NCI-H446 (cell line): ENCODE measurements around the gene SLC6A6.

Experiments
- DNase-seq, 2 experiments: peaks; one replicate each; lab custom pipeline; 2025; lab: John Stamatoyannopoulos, UW

Gene SLC6A6

DNA sequence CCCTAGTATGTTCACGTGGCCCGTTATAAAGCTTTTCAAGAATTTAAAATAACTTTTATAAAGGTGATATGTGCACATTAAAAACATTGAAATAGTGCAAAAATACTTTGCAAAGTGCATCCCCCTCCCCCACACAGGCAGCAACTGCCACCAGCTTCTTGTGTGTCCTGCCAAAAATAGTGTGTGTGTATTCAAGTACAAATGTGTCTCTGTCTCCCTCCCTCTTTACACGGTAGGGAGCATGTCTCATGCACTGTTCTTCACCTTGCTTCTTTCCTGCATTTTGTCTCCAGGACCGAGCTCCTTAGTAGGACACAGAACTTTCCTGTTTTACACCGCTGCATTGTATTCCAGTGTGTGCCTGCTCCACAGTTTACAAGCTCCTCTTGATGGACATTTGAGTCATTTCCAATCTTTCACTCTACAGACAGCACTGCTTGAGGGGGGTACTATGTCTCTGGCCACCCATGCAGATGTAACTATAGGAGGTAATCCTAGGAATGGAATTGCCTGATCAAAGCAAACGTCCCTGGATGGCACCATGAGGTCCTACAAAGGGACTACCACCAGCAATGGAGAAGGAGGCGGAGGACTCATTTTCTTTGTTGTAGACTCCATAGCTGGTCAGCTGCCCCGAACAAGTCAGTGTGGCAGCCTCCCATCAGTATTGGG, 52.4 kb downstream of the SLC6A6 start:
- no peak for DNase-seq

DNA sequence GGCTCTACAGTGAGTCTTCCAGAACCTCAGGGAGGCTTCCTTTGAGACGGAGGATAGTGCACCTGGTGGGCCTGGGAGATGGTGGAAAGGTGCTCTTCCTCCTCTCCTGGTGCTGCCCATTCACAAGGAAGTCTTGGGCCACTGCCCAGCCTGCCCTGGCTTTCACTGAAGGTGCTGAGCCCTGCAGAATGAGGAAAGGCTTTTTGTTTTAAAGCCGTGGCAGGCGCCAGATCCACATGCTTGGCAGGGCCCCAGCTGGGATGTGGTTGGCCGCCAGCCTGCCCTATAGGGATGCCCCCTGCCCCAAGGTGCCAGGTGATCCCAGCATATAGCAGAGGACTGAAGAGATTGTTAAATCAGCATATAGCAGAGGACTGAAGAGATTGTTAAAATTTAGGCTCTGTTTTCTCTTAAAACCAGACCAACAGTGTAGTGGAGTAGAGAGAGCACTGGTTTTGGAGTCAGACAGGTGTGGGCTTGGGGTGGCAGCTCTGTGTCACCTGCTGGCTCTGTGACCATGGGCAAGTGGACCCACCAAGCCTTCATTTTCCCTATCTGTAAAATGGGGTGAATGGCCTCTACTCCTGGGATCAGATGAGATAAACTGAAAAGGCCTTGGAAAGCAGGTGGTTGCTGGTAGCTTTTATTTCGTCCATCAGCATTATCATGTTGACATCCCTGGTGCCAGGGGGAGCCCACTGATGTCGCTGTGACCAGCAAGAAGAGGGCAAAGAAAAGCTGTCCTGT, 53.3 kb downstream of the SLC6A6 start:
- no peak for DNase-seq

DNA sequence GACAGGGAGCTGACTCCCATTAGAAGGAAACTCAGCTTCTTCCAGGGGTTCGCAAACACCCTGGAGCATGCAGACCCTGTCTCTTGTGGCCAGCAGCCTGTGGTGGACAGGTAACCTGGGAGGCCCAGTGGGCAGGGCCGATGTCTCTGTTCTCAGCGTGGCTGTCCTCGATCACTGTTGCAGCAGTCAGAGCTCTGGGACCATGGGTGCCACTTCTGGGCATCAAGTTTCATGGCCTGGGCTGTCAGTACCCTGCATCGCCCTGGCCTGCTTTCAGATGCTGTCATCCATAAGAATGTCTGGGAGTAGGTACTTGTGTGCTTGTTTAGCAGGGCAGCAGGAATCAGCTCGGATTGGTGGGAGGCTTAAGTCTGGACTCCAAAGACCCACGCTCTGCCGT, 54.4 kb downstream of the SLC6A6 start:
- DNase-seq, result no peak

DNA sequence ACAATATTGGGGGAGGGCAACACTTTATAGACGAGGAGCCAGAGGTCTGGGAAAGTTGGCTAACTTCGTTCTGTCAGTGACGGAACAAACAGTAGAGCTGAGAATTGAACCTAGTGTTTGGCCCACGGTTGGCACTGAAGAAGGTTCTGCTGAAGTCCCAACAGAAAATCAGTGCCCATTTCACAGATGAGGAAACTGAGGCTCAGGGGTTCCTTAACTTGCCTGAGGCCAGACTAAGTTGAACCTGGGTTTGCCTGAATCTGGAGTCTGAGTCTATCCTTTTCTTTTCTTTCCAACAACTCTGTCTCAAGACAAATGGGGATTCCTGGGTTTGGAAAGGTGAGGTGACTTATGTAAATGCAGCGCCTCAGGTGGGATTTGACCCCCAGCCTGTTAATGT, 55.1 kb downstream of the SLC6A6 start:
- no peak for DNase-seq

DNA sequence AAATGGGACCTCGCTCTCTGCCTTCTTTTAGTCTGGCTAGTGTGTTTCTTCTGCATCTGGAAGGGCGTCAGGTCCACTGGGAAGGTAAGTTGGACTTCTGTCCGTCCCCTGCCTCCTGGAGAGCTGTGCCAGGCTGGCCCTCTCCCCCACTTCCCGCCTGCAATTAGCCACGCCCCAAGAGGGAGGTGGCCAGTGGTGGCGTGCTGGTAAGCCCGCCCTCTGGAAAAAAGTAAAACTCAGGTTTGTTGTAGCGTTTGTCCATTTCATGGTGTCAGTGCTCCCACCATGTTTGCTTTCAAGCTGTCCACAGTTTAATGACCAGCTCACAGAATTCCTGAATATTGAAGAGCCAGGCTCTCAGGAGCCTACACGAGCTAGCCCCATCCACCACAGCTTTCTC, 55.6 kb downstream of the SLC6A6 start:
- DNase-seq, result no peak

DNA sequence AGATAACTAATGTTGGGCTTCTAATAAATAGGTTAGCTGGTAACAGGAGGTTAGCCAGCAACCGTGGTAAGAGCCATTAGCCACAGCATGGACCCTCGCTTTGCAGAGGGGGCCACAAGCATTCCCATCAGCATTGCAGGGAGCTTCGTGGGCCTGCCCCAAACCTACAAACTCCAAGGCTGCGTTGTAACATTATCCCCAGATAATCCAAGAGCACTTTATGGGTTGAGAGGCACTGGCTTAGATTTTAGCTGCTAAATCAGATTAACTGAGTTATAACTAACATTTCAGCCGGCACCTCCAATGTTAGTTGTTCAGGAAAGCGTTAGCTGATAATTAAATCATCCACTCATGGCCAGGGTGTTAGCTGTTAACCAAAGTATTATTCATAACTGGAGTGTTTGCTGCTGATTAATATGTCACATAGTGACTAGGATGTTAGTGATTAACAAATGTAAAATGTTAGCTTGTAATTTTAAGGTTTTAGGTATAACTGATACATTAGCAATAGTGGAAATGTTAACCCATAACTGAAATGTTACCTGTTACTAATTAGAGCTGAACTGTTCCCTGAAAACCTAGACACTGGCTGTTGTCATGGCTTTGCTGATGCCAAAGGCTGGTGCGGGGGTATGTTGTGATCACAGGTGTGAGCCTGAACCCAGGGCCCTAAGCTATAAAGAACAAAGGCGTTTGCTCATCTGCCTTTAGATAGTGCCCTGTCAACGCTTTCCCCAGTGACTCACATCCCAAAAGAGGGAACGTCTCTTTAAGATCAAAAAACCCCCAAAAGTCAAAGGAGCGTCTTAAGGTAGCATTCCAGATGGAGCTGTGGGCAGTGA, 56.2 kb downstream of the SLC6A6 start:
- no peak for DNase-seq

DNA sequence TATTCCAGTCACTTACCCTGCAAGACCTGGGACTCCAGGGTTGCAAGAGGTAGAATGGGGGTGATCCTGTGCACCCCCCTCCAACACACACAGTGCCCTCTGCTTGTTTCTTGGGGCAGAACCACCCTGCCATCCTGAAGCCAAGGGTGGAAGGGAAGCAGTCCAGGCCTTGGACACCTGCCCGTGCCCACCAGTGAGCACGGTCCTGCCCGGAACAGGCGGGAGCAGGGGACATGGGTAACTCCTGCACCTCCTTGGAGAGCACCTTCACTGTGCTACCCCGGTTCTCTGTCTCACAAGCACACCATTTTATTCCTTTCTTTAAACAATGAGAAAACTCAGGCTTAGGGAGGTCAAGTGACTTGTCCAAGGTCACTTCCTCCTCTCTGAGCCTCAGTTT, 57.0 kb downstream of the SLC6A6 start:
- no peak for DNase-seq

DNA sequence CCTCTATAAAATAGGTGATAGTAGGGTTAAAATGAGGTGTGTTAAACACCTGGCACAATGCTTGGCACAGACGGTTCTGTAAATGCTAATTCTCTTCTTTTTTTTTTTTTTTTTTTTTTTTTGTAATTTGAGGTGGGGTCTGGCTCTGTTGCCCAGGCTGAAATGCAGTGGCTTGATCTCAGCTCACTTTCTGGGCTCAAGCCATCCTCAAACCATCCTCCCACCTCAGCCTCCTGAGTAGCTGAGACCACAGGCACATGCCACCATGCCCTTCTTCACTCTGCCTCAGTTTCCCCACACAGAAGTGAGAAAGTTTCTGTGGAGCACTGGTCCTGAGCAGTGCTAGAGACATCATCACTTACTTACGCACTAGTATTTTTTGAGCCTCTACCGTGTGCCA, 57.4 kb downstream of the SLC6A6 start:
- DNase-seq, result no peak

DNA sequence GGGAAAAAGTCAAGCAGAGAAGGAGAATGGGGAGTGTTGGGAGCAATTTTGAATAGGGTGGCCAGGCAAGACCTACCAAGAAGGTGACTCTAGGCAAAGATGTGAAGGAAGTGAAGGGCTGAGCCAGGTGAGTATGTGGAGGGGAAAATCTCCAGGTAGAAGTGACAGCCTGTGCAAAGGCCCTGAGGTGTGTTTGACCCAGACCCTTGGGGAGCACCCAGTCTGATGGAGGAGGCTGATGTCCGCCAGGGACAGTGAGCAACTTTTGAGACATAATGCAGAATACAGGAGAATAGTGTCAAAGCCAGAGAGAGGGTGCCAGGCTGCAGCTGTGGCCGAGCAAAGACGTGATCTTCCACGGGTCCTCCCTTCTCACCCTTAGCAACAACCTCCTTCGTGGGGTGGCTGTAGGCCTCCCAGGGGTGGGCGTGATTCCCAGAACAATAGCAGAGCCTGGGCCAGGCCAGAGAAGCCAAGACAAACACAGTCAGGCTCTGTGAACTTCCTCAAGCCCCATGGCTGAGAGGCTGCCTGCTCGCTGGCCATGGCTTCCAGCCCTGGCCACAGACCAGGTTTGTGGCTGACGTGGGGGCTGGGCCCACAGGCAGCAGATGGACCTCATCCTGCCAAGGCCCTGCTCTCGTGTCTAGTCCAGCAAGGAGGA, 58.1 kb downstream of the SLC6A6 start:
- peak in 1 of 2 experiments; percentile 62 for DNase-seq

DNA sequence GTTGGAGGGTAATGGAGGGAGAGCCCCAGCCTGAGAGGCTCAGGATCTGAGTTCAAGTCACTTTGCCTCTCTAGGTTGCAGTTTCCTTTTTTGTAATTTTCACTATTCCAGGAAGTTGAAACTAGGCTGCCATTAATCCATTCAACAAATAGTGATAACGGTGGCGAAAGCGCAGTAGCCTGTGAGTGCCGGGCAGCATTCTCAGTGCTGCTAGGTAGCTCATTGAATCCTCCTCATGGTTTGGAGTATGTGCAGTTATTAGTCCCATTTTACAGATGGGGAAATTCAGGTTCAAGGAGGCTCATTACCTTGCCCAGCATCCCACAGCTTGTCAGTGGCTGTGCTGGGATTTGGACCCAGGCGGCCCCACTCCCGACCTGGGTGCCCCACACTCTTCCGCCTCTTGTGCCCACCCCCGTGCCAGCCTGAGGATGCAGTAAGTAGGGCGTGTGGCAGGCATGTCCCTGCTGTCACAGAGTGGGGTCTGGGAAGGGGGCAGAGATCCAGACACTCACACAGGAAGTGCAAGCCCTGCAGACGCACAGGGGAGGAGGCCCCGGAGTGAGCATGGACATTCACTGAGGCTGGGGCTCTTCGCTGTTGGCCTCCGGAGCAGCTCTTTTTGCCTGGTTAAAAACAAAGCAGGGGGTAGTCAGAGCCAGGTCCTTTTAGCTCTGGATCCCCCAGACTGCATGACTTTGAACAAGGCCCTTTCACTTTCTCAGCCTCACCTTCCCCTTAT, 58.8 kb downstream of the SLC6A6 start:
- no peak for DNase-seq

DNA sequence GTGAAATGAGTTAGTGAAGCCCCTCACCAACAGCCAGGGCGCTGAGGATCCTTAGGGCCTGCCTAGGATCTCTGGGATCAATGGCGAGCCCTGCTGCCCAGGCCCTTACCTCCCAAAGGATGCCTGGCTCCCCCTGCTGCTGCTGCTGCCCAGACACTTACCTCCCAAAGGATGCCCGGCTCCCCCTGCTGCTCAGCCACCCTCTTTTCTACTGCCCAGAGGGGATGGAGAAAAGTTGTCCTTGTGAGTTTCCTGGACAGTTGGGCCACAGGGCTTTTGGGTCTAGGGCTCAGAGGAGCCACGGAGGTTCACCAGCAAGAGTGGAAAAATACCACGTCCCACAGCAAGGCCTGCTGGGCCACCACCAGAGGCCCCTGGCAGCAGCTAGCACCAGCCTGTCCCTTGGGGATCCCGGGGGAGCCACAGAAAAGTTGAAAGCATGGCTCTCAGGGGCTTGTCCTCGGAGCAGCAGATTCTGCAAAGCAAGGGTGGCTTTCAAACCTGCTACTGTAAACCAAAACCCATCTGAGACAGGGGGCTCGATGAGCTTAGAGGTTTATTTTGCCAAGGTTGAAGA, 59.4 kb downstream of the SLC6A6 start:
- DNase-seq, result peak in 1 of 2 experiments; percentile 3

DNA sequence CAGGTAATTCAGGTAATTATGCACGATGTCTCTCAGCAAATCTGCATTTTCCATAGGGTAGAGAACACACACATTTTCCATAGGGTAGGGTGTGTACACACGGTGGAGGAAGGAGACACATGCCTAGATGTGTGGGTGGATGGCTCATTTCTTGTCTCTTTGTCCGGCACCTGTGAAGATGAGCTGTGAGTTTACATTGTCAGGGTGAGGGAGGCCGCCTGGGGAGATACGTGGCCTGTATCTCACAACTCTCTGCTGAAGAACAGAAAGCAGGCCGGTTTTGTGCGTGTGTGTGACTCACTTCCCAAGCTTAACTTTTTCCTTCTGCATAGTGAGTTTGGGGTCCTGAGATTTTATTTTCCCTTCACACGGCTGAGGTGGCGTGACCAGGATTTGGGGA, 60.3 kb downstream of the SLC6A6 start:
- no peak for DNase-seq

DNA sequence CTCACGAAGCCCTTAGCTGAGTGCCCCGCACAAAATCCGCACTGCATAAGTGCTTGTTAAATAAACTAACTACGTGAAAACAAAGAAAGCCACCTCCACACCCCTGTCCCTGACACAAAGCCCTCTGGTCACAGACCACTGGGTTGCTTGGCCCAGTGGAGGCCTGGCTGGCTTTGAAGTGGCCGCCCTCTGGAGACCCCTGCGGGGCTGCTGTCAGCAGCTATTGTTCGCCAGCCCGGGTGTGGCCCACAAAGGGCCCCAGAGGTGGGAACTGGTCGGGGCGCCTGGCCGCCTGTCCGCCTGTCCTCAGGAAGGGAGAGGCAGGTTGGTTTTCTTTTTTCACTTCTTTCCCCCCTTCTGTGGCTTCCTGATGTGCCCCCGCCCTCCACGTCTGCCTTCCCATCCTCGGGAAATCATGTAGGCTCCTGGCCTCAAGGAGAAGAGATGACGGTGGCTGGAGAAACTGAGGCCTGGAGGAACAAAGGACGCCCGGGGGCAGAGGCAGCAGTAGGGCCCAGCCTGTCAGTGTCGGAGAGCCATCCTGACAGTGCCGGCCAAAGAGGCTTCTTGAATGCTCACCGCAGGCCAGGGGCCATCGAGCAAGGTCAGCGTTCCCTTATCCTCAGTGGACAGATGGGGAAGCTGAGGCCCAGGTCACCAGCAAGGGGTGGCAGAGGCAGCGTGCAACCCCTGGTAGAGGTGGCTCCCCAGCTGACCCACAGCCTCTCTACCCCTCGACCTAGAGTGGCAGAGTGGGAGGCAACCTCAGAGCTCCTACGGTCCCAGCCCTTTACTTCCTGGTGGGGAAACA, 61.1 kb downstream of the SLC6A6 start:
- DNase-seq, result no peak

DNA sequence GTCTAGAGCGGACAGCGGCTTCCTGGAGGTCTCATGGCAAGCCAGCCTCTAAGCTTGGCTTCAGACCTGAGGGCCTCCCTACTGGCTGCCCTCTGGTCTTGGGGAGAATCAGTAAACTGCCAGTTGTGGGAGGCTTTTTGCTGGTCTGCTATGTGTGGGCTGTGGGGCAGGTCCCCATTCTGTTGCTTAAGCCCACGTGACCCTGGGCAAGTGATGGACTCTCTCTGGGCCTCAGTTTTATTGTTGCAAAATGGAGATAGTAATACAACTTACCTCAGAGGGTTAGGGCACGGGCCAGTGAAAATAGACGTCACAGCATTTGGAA, 61.7 kb downstream of the SLC6A6 start:
- no peak for DNase-seq

DNA sequence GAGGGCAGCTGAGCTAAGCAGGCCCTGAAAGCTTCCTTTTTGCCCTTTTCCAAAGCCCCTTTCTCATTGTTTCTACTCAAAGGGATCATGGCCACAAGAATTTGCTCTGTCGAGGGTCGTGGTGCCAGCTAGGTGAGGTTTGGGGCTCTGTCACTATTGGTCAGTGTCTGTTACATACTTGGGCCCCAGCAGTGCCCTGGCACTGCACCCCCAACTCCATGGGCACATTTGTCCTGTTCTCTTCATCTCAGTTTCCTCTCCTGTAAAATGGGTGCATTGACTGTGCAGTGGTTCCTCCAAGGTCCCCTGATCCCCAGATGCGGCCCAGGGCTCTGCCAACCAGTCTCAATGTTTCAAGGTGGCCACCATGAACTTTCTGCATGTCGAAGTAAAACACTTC, 62.1 kb downstream of the SLC6A6 start:
- DNase-seq, result no peak

DNA sequence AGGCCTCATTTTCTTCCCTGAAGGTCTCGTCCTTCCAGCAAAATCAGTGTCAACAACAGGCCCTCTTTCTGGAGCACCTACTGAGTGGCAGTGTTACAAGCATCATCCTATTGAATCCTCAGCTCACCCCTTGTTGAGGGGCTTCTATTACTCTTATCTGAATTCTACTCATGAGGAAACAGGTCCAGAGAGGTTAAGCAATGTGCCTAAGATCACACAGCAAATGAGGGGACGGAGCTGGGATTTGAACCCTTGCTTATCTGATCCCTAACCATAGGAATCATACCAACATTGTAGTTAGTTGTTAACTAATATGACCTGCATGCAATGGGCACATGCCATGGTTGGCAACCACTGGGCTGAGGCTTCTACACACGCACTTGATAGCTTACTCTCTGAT, 63.0 kb downstream of the SLC6A6 start:
- DNase-seq, result no peak

DNA sequence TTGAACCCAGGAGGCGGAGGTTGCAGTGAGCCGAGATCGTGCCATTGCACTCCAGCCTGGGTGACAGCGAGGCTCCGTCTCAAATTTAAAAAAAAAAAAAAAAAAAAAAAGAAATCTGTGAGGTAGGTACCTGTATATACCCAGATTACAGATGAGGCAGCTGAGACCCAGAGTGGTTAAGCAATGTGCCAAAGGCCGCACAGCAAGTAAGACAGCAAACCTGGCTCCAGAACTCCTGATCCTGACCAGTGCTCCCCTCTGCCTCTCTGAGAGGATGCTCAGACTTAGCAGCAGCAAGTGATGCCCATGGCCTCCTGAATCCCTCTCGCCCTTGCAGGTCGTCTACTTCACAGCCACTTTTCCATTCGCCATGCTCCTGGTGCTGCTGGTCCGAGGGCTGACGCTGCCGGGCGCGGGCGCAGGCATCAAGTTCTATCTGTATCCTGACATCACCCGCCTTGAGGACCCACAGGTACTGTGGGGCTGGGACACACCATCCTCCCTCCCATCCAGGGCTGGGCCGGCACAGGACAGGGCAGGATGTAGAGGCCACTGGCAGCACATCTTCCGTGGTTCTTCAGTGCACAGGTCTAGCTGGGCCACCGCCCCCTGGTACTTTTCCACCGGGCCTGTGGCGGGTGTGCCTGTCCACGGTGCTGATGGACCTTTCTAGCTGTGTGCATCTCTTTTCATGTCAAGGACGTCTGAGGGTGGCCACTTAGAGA, 63.9 kb downstream of the SLC6A6 start:
- no peak for DNase-seq

DNA sequence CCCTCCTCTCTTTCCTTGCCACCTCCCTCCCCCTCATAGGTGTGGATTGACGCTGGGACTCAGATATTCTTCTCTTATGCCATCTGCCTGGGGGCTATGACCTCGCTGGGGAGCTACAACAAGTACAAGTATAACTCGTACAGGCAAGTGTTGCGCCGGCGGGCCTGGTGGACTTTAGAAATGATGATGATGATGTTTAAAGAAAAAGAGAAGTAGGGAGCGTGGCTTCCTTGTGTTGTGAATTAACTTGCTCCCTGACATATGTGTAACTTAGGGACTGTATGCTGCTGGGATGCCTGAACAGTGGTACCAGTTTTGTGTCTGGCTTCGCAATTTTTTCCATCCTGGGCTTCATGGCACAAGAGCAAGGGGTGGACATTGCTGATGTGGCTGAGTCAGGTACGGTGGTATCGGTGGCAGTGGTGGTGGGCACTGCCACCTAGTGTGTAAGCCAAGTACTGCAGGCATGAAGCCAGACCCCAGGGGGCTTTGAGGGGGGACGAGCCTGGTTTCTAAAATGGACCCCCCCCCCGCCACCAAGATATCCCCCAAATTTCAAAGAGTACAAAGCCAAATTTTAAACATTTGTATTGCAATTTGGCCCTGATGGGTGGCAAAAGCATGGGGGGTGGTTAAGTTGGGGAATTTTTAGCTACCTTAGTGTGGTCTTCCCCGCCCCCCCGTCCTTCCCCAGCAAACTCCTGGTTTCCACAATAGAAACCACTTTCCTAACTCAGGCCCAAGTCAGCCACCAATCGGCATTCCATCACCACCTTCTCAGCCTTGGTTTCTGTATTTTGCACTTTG, 65.6 kb downstream of the SLC6A6 start:
- DNase-seq, result peak in 1 of 2 experiments; percentile 18

DNA sequence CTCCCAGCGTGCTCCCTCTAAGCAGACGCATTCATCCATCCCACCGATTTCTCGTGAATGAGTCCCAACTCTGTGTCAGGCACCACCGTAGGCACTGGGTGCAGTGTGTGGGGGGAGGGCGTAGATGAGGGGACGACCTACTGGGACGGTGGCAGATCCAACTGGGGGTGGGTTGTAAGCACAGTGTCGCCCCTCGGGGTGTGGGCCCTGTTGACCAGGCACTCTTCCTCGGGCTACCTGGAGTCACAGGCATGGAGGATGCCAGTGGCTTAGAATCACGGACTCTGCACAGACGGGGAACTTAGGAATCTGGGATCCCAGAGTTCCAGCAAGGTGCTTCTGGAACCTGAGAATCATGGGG, 66.2 kb downstream of the SLC6A6 start:
- DNase-seq, result no peak
